PC-3 (cell line): ENCODE measurements around the gene KLHL1.

Experiments
- CTCF ChIP-seq: fragments of 300-600 bp; sonication (generic); conservative IDR thresholded peaks from 2 replicates; pipeline ENCODE4 v1.5.1; 2017; ENCODE audit warnings: antibody characterized with exemption, low read depth, mild to moderate bottlenecking, low read length
- EZH2 ChIP-seq: fragments of 300-600 bp; sonication (generic); IDR thresholded peaks from one replicate; pipeline ENCODE4 v1.6.1; 2017; ENCODE audit warnings: antibody characterized with exemption, mild to moderate bottlenecking, low read length; ENCODE audit not compliant: unreplicated experiment
- EZH2phosphoT487 ChIP-seq: fragments of 300-600 bp; sonication (generic); IDR thresholded peaks from 2 replicates; pipeline ENCODE4 v1.6.1; 2018; ENCODE audit warnings: mild to moderate bottlenecking, antibody characterized with exemption, low read length, borderline replicate concordance

- TF ChIP-seq CTCF, result no peak
- no peak for TF ChIP-seq EZH2
- TF ChIP-seq EZH2phosphoT487, result no peak
These were observed 80.7 kb downstream of the KLHL1 start for GRCh38 chr13:70027551-70027950.
